GM10248 (cell line): ENCODE measurements around the gene ATP9B.

Experiments used
- CTCF ChIA-PET: fragments of 300-600 bp; sonication (Branson Sonifier 250); formaldehyde crosslinking; extraction: SDS; loops from one replicate; lab custom pipeline; 2021; ENCODE audit warnings: antibody characterized with exemption; lab: Yijun Ruan, JAX
- POLR2A ChIA-PET: fragments of 350-650 bp; sonication (Branson Sonifier 250); formaldehyde crosslinking; extraction: SDS; loops from one replicate; lab custom pipeline; 2020; ENCODE audit warnings: antibody characterized with exemption; lab: Yijun Ruan, JAX
- DNase-seq: peaks from one replicate; pipeline ENCODE4 v3.0.0; 2012; ENCODE audit errors: extremely low spot score
- CTCF ChIP-seq: IDR thresholded peaks from 2 replicates; pipeline ENCODE4 v1.5.1; 2012; ENCODE audit warnings: mild to moderate bottlenecking, low read depth; ENCODE audit errors: extremely low read depth, missing control alignments, control extremely low read depth

The ATP9B gene

GRCh38 chr18:79106084-79106483 is 36.9 kb downstream of the ATP9B start:
- TF ChIP-seq CTCF, result no peak
- no peak for DNase-seq
- CTCF ChIA-PET, result interaction anchor here (4.0 kb wide), 1 partner anchor 11 kb away, joined by 27 read pairs; no protein-coding TSS in a partner anchor
- POLR2A ChIA-PET, result no interaction called here

- no peak for TF ChIP-seq CTCF
- no peak for DNase-seq
- CTCF ChIA-PET, result interaction anchor here (1.2 to 4.0 kb wide), 3 partner anchors 9 to 50 kb away, joined by 3 to 27 read pairs (median 5); no protein-coding TSS in a partner anchor
- POLR2A ChIA-PET, result no interaction called here
Measured at GRCh38 chr18:79107886-79108285, 38.7 kb downstream of the ATP9B start.

GRCh38 chr18:79108549-79109215 is 39.5 kb downstream of the ATP9B start:
- ChIA-PET POLR2A (no interaction called here), CTCF (interaction anchor here (1.2 to 4.0 kb wide), 3 partner anchors 10 to 51 kb away, joined by 3 to 27 read pairs (median 5); no protein-coding TSS in a partner anchor)
- TF ChIP-seq CTCF, result no peak
- no peak for DNase-seq

- ChIA-PET CTCF (no interaction called here), POLR2A (no interaction called here)
- TF ChIP-seq CTCF, result no peak
- DNase-seq, result no peak
Measured at GRCh38 chr18:79111483-79111882, 42.3 kb downstream of the ATP9B start.

- no peak for DNase-seq
- POLR2A ChIA-PET, result no interaction called here
- CTCF ChIA-PET, result interaction anchor here (1.2 kb wide), 1 partner anchor 21 kb away, joined by 4 read pairs; no protein-coding TSS in a partner anchor
- TF ChIP-seq CTCF, result no peak
Measured at GRCh38 chr18:79117385-79117784, 48.2 kb downstream of the ATP9B start.

- ChIA-PET POLR2A (no interaction called here), CTCF (interaction anchor here (1.2 kb wide), 1 partner anchor 22 kb away, joined by 4 read pairs; no protein-coding TSS in a partner anchor)
- TF ChIP-seq CTCF, result no peak
- no peak for DNase-seq
Measured at GRCh38 chr18:79117788-79118187, 48.6 kb downstream of the ATP9B start.

GRCh38 chr18:79118797-79119196 is 49.6 kb downstream of the ATP9B start:
- no peak for TF ChIP-seq CTCF
- ChIA-PET CTCF (no interaction called here), POLR2A (no interaction called here)
- DNase-seq, result no peak
